ENCODE data around the gene ZGPAT. TPM values are rescaled to one million over a fixed set of nuclear protein-coding genes. Genes with fewer than 3 reads are reported as not detected.
A peak's percentile ranks its signal among the peaks of the same experiment; 100 is the strongest.

The ZGPAT gene
- total and polyA plus RNA-seq, 2 of the 13 experiments (the other 11 are each of a cell fraction or from before 2014, with no cell fraction given), result 23.0 to 41.9 TPM

DNA sequence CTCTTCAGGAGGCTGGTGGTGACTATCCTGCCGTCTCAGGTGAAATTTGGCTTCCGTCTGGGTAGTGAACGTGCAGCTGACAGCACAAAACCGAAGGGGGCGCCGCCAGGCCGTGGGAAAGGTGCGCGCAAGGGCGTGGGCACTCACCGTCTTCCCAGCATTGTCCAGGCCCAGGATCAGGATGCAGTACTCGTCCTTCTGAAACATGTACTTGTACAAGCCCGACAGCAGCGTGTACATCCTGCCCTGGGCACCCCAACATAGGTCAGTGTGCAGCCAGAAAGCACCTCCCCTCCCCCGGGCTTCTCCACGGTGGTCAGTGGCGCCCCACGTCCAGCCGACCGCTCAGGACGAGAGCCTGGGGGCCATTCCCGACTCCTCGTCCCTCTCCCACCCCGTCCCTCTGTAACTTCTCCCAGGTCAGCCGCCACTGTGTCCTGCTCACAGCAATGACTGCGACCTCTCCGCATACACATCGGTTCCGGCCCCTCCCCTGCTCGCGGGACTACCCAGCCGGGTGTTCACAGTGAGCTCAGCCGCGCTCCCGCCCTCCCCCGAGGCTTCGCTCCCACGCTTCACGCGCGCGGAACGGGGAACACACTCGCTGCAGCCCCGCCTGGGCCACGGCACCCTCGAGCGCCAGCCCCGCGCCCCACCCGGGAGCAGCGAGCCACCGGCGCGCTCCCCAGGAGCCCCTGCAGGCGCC lies 834 bp upstream of the ZGPAT start (continued):
- TF ChIP-seq LCORL (IDR thresholded peaks at IDR 0.05), result no peak
- peak; percentile 95 for TF ChIP-seq LCORL (CRISPR knock-in tag; IDR thresholded peaks at IDR 0.05)
- TF ChIP-seq GABPB1 (CRISPR knock-in tag; IDR thresholded peaks at IDR 0.05), result peak; percentile 39; the same call in 1 of the 2 replicates
- TF ChIP-seq KDM2A (CRISPR knock-in tag; IDR thresholded peaks at IDR 0.05; ENCODE audit: borderline replicate concordance, low read depth), result peak; percentile 93
- peak; percentile 88 for TF ChIP-seq CBX5 (CRISPR knock-in tag; IDR thresholded peaks at IDR 0.05; ENCODE audit: borderline replicate concordance)
- peak; percentile 46; the same call in 1 of the 2 replicates for TF ChIP-seq ELF1 (CRISPR knock-in tag; IDR thresholded peaks at IDR 0.05)
- TF ChIP-seq, protein P1, sequence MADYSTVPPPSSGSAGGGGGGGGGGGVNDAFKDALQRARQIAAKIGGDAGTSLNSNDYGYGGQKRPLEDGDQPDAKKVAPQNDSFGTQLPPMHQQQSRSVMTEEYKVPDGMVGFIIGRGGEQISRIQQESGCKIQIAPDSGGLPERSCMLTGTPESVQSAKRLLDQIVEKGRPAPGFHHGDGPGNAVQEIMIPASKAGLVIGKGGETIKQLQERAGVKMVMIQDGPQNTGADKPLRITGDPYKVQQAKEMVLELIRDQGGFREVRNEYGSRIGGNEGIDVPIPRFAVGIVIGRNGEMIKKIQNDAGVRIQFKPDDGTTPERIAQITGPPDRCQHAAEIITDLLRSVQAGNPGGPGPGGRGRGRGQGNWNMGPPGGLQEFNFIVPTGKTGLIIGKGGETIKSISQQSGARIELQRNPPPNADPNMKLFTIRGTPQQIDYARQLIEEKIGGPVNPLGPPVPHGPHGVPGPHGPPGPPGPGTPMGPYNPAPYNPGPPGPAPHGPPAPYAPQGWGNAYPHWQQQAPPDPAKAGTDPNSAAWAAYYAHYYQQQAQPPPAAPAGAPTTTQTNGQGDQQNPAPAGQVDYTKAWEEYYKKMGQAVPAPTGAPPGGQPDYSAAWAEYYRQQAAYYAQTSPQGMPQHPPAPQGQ (CRISPR knock-in tag; IDR thresholded peaks at IDR 0.05; ENCODE audit: borderline replicate concordance), result 0 out of 2 replicates have a peak, but pooled peaks have one; percentile 75
- TF ChIP-seq KDM5A (IDR thresholded peaks at IDR 0.05; ENCODE audit: borderline replicate concordance, low read length), result peak; percentile 70; the same call in 1 of the 2 replicates
- 0 out of 2 replicates have a peak, but pooled peaks have one; percentile 24 for TF ChIP-seq CHD2 (IDR thresholded peaks at IDR 0.05; ENCODE audit: low read depth, low read length)
- peak; percentile 79 for TF ChIP-seq RXRB (CRISPR knock-in tag; IDR thresholded peaks at IDR 0.05; ENCODE audit: borderline replicate concordance)
- TF ChIP-seq, protein P2, sequence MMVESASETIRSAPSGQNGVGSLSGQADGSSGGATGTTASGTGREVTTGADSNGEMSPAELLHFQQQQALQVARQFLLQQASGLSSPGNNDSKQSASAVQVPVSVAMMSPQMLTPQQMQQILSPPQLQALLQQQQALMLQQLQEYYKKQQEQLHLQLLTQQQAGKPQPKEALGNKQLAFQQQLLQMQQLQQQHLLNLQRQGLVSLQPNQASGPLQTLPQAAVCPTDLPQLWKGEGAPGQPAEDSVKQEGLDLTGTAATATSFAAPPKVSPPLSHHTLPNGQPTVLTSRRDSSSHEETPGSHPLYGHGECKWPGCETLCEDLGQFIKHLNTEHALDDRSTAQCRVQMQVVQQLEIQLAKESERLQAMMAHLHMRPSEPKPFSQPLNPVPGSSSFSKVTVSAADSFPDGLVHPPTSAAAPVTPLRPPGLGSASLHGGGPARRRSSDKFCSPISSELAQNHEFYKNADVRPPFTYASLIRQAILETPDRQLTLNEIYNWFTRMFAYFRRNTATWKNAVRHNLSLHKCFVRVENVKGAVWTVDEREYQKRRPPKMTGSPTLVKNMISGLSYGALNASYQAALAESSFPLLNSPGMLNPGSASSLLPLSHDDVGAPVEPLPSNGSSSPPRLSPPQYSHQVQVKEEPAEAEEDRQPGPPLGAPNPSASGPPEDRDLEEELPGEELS (CRISPR knock-in tag; IDR thresholded peaks at IDR 0.05), result peak; percentile 37; the same call in 1 of the 2 replicates
- TF ChIP-seq, protein P3, sequence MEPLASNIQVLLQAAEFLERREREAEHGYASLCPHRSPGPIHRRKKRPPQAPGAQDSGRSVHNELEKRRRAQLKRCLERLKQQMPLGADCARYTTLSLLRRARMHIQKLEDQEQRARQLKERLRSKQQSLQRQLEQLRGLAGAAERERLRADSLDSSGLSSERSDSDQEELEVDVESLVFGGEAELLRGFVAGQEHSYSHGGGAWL (CRISPR knock-in tag; IDR thresholded peaks at IDR 0.05), result no peak
- TF ChIP-seq, protein P4, sequence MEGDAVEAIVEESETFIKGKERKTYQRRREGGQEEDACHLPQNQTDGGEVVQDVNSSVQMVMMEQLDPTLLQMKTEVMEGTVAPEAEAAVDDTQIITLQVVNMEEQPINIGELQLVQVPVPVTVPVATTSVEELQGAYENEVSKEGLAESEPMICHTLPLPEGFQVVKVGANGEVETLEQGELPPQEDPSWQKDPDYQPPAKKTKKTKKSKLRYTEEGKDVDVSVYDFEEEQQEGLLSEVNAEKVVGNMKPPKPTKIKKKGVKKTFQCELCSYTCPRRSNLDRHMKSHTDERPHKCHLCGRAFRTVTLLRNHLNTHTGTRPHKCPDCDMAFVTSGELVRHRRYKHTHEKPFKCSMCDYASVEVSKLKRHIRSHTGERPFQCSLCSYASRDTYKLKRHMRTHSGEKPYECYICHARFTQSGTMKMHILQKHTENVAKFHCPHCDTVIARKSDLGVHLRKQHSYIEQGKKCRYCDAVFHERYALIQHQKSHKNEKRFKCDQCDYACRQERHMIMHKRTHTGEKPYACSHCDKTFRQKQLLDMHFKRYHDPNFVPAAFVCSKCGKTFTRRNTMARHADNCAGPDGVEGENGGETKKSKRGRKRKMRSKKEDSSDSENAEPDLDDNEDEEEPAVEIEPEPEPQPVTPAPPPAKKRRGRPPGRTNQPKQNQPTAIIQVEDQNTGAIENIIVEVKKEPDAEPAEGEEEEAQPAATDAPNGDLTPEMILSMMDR (CRISPR knock-in tag; IDR thresholded peaks at IDR 0.05), result peak; percentile 98
- TF ChIP-seq, protein P5, sequence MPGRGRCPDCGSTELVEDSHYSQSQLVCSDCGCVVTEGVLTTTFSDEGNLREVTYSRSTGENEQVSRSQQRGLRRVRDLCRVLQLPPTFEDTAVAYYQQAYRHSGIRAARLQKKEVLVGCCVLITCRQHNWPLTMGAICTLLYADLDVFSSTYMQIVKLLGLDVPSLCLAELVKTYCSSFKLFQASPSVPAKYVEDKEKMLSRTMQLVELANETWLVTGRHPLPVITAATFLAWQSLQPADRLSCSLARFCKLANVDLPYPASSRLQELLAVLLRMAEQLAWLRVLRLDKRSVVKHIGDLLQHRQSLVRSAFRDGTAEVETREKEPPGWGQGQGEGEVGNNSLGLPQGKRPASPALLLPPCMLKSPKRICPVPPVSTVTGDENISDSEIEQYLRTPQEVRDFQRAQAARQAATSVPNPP (CRISPR knock-in tag; IDR thresholded peaks at IDR 0.05), result no peak
- peak; percentile 50; the same call in 1 of the 2 replicates for TF ChIP-seq KAT8 (CRISPR knock-in tag; IDR thresholded peaks at IDR 0.05)
- TF ChIP-seq U2AF1 (optimal IDR thresholded peaks at IDR 0.05; ENCODE audit: low read depth, low read length), result peak; percentile 42
- TF ChIP-seq, protein P6, sequence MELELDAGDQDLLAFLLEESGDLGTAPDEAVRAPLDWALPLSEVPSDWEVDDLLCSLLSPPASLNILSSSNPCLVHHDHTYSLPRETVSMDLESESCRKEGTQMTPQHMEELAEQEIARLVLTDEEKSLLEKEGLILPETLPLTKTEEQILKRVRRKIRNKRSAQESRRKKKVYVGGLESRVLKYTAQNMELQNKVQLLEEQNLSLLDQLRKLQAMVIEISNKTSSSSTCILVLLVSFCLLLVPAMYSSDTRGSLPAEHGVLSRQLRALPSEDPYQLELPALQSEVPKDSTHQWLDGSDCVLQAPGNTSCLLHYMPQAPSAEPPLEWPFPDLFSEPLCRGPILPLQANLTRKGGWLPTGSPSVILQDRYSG (CRISPR knock-in tag; IDR thresholded peaks at IDR 0.05), result no peak
- TF ChIP-seq CREM (IDR thresholded peaks at IDR 0.05), result no peak; the same call in 1 of the 2 replicates
- TF ChIP-seq CREM (CRISPR knock-in tag; IDR thresholded peaks at IDR 0.05), result 0 out of 2 replicates have a peak, but pooled peaks have one; percentile 19
- no peak for TF ChIP-seq TOPORS (CRISPR knock-in tag; IDR thresholded peaks at IDR 0.05)
- TF ChIP-seq CBX1 (IDR thresholded peaks at IDR 0.05; ENCODE audit: low read depth), result peak; percentile 38
- no peak for TF ChIP-seq NR3C1 (CRISPR knock-in tag; IDR thresholded peaks at IDR 0.05)
